ENCODE data around the gene CHL1.

GRCh38 chr3:228442-229182, 32.0 kb downstream of the CHL1 start:
- TF ChIP-seq POLR2AphosphoS5 (IDR thresholded peaks at IDR 0.05; ENCODE audit: borderline replicate concordance, low read depth, low read length) (no peak), EZH2 (IDR thresholded peaks at IDR 0.05) (no peak), FOXP2 (optimal IDR thresholded peaks at IDR 0.05; ENCODE audit: control extremely low read depth, extremely low read length, insufficient read depth) (no peak)
